Neural progenitor cell (in vitro differentiated cells): ENCODE measurements around the gene KLHL17. TPM values are rescaled to one million over a fixed set of nuclear protein-coding genes. Genes with fewer than 3 reads are reported as not detected.

ENCODE experiments used
- DNase-seq: peaks from one replicate; pipeline ENCODE4 v3.0.0-alpha.2; 2016; ENCODE audit warnings: low spot score
- H2AFZ ChIP-seq: fragments of 200-600 bp; sonication (generic); replicated peaks from 2 replicates; pipeline ENCODE4 v1.6.1; 2016; ENCODE audit warnings: antibody characterized with exemption
- H3F3A ChIP-seq: fragments of 200-600 bp; sonication (generic); 2 replicates; pipeline ENCODE4 v1.6.1; 2016; ENCODE audit warnings: antibody characterized with exemption, low read depth
- H3K27ac ChIP-seq: fragments of 200-600 bp; sonication (generic); 2 replicates; pipeline ENCODE4 v1.5.1; 2016; ENCODE audit warnings: mild to moderate bottlenecking
- H3K27me3 ChIP-seq: fragments of 200-600 bp; sonication (generic); 2 replicates; pipeline ENCODE4 v1.6.1; 2016; ENCODE audit warnings: mild to moderate bottlenecking, moderate library complexity
- H3K36me3 ChIP-seq: fragments of 200-600 bp; sonication (generic); 2 replicates; pipeline ENCODE4 v1.5.1; 2016
- H3K4me1 ChIP-seq: fragments of 200-600 bp; sonication (generic); 2 replicates; pipeline ENCODE4 v1.6.1; 2016; ENCODE audit warnings: mixed run types
- H3K4me2 ChIP-seq: fragments of 200-600 bp; sonication (generic); 2 replicates; pipeline ENCODE4 v1.6.1; 2016
- H3K4me3 ChIP-seq: fragments of 200-600 bp; sonication (generic); 2 replicates; pipeline ENCODE4 v1.5.1; 2016
- H3K79me2 ChIP-seq: fragments of 200-600 bp; sonication (generic); 2 replicates; pipeline ENCODE4 v1.6.1; 2016; ENCODE audit warnings: low read depth
- H3K9ac ChIP-seq: fragments of 200-600 bp; sonication (generic); 2 replicates; pipeline ENCODE4 v1.6.1; 2016
- H3K9me3 ChIP-seq: fragments of 200-600 bp; sonication (generic); 2 replicates; pipeline ENCODE4 v1.5.1; 2016; ENCODE audit warnings: low read depth
- H4K20me1 ChIP-seq: fragments of 200-600 bp; sonication (generic); 2 replicates; pipeline ENCODE4 v1.6.1; 2016; ENCODE audit warnings: low read depth
- H3K27ac Mint-ChIP-seq: 3 replicates; pipeline ENCODE4 v1.8.0; 2021; ENCODE audit warnings: mixed read lengths
- H3K27me3 Mint-ChIP-seq: 2 replicates; pipeline ENCODE4 v1.8.0; 2022; ENCODE audit warnings: low read depth, mild to moderate bottlenecking, inconsistent platforms, moderate library complexity, mixed read lengths; ENCODE audit not compliant: insufficient read depth
- H3K36me3 Mint-ChIP-seq: 3 replicates; pipeline ENCODE4 v1.8.0; 2021; ENCODE audit warnings: mixed read lengths
- H3K4me1 Mint-ChIP-seq: 3 replicates; pipeline ENCODE4 v1.8.0; 2021; ENCODE audit warnings: mixed read lengths
- H3K4me3 Mint-ChIP-seq: 3 replicates; pipeline ENCODE4 v1.8.0; 2021; ENCODE audit warnings: mild to moderate bottlenecking, moderate library complexity, mixed read lengths
- H3K9me3 Mint-ChIP-seq: 3 replicates; pipeline ENCODE4 v1.8.0; 2020; ENCODE audit warnings: mixed read lengths
- CTCF ChIP-seq: fragments of 200-600 bp; sonication (generic); IDR thresholded peaks from 2 replicates; pipeline ENCODE4 v1.5.1; 2017; ENCODE audit warnings: antibody characterized with exemption, mild to moderate bottlenecking
- EZH2 ChIP-seq: fragments of 200-600 bp; sonication (generic); IDR thresholded peaks from 2 replicates; pipeline ENCODE4 v1.6.1; 2017; ENCODE audit warnings: antibody characterized with exemption, mild to moderate bottlenecking, moderate library complexity
- EZH2phosphoT487 ChIP-seq: fragments of 200-600 bp; sonication (generic); IDR thresholded peaks from 2 replicates; pipeline ENCODE4 v1.6.1; 2017; ENCODE audit warnings: antibody characterized with exemption
- total RNA-seq: library from RNA; depleted of rRNA; stranded (reverse); fragments of >200 nt; gene quantifications from 2 replicates; pipeline ENCODE4 v1.2.3, GENCODE V29; 2015; ENCODE audit warnings: low replicate concordance

Gene KLHL17
- total RNA-seq, 1 donor from 2014 or later: 10.7 TPM

GRCh38 chr1:932776-933602 lies 27.4 kb upstream of the KLHL17 start:
- peaks cover 54% of the 10 kb centered on the region for H4K20me1 ChIP-seq
- TF ChIP-seq CTCF: no peak
- no peak for TF ChIP-seq EZH2phosphoT487
- no peak for TF ChIP-seq EZH2
- peaks cover 12% of the 10 kb centered on the region for H3K4me1 ChIP-seq
- peaks cover 9% of the 10 kb centered on the region for H3F3A ChIP-seq
- H2AFZ ChIP-seq: no peak overlapping the region
- H3K36me3 ChIP-seq: no peaks in the 10 kb centered on the region
- no peaks in the 10 kb centered on the region for H3K9me3 ChIP-seq
- Mint-ChIP-seq H3K27me3 (peaks cover 43% of the 10 kb centered on the region), H3K9me3 (peaks cover 2% of the 10 kb centered on the region), H3K36me3 (no peaks in the 10 kb centered on the region), H3K4me1 (peaks cover 25% of the 10 kb centered on the region), H3K27ac (no peak overlapping the region), H3K4me3 (peak overlapping the region; percentile 52)
- no peak overlapping the region for H3K4me2 ChIP-seq
- no peak for DNase-seq
- H3K27ac ChIP-seq: no peak overlapping the region
- H3K79me2 ChIP-seq: no peaks in the 10 kb centered on the region
- H3K4me3 ChIP-seq: no peak overlapping the region
- H3K9ac ChIP-seq: no peak overlapping the region
- H3K27me3 ChIP-seq: peaks cover 93% of the 10 kb centered on the region

- Histone ChIP-seq H3K4me1 (peaks cover 12% of the 10 kb centered on the region), H3K4me2 (no peak overlapping the region), H3F3A (peaks cover 9% of the 10 kb centered on the region), H3K36me3 (no peaks in the 10 kb centered on the region), H3K4me3 (no peak overlapping the region), H4K20me1 (peaks cover 60% of the 10 kb centered on the region), H3K9me3 (no peaks in the 10 kb centered on the region), H3K9ac (no peak overlapping the region), H2AFZ (no peak overlapping the region), H3K27me3 (peaks cover 93% of the 10 kb centered on the region), H3K27ac (no peak overlapping the region), H3K79me2 (no peaks in the 10 kb centered on the region)
- peaks cover 2% of the 10 kb centered on the region for H3K9me3 Mint-ChIP-seq
- no peak overlapping the region for H3K27ac Mint-ChIP-seq
- H3K36me3 Mint-ChIP-seq: no peaks in the 10 kb centered on the region
- H3K4me1 Mint-ChIP-seq: peaks cover 29% of the 10 kb centered on the region
- TF ChIP-seq CTCF (no peak), EZH2phosphoT487 (no peak), EZH2 (no peak)
- H3K4me3 Mint-ChIP-seq: no peak overlapping the region
- peaks cover 42% of the 10 kb centered on the region for H3K27me3 Mint-ChIP-seq
- DNase-seq: peak; percentile 49
Observed at GRCh38 chr1:933603-933940, 26.8 kb upstream of the KLHL17 start.

GRCh38 chr1:934991-935750 lies 25.2 kb upstream of the KLHL17 start:
- Histone ChIP-seq H3K9ac (no peak overlapping the region), H4K20me1 (peaks cover 70% of the 10 kb centered on the region), H3K36me3 (no peaks in the 10 kb centered on the region), H3K79me2 (no peaks in the 10 kb centered on the region), H3K27ac (no peak overlapping the region), H3K4me2 (peak overlapping the region; percentile 65), H3K9me3 (no peaks in the 10 kb centered on the region), H3K27me3 (peaks cover 93% of the 10 kb centered on the region), H3K4me1 (peaks cover 16% of the 10 kb centered on the region), H3K4me3 (no peak overlapping the region), H3F3A (peaks cover 9% of the 10 kb centered on the region), H2AFZ (no peak overlapping the region)
- no peaks in the 10 kb centered on the region for H3K36me3 Mint-ChIP-seq
- H3K4me1 Mint-ChIP-seq: peaks cover 37% of the 10 kb centered on the region
- H3K9me3 Mint-ChIP-seq: peaks cover 2% of the 10 kb centered on the region
- H3K4me3 Mint-ChIP-seq: peak overlapping the region; percentile 75
- H3K27me3 Mint-ChIP-seq: peaks cover 41% of the 10 kb centered on the region
- peak; percentile 80 for TF ChIP-seq EZH2
- no peak for TF ChIP-seq EZH2phosphoT487
- TF ChIP-seq CTCF: no peak
- no peak for DNase-seq
- no peak overlapping the region for H3K27ac Mint-ChIP-seq
